ENCODE data around the gene KIAA0753. TPM values are rescaled to one million over a fixed set of nuclear protein-coding genes. Genes with fewer than 3 reads are reported as not detected.

KIAA0753 gene
- total RNA-seq, 2 experiments from 2014 or later = 20.8 to 29.8 TPM

- H3K9me3 ChIP-seq (ENCODE audit: low read length) = no peaks in the 10 kb centered on the region
- BruUV-seq (replicated peaks) = no TSS peak
Measured at GRCh38 chr17:6651919-6652452, 11.5 kb upstream of the KIAA0753 start.

GRCh38 chr17:6651354-6651918 lies 10.9 kb upstream of the KIAA0753 start, which contains the start of the genes C17orf100 and MED31:
Gene C17orf100 (plus strand): TSS chr17:6651762. CDS start chr17:6651914, 152 bp downstream.
Gene MED31 (minus strand): TSS chr17:6651605. CDS start chr17:6651528, 77 bp downstream.
- Histone ChIP-seq H3K9me2 (ENCODE audit: insufficient read depth, low read length) (no peaks in the 10 kb centered on the region), H3K4me2 (ENCODE audit: low read length) (peak within 1 kb of the TSS; percentile 91), H3K27ac (ENCODE audit: low read depth, low read length, poor library complexity, severe bottlenecking) (peak within 1 kb of the TSS; percentile 90), H3K4me1 (ENCODE audit: insufficient read depth, low read length, poor library complexity, severe bottlenecking) (peaks cover 50% of the 10 kb centered on the region), H3K9me3 (ENCODE audit: low read length) (no peaks in the 10 kb centered on the region), H2AFZ (ENCODE audit: low read length) (peak within 1 kb of the TSS; percentile 18; the same call in 1 of the 2 replicates), H3K4me3 (ENCODE audit: low read depth, low read length, poor library complexity, severe bottlenecking) (peak within 1 kb of the TSS; percentile 91), H4K20me1 (ENCODE audit: insufficient read depth, low read length) (peaks cover 7% of the 10 kb centered on the region; the same call in 1 of the 2 replicates), H3K36me3 (ENCODE audit: insufficient read depth, low read length) (peaks cover 26% of the 10 kb centered on the region; the same call in 1 of the 2 replicates), H3K79me2 (ENCODE audit: insufficient read depth, low read depth, low read length) (peaks cover 35% of the 10 kb centered on the region)
- ChIA-PET CTCF (ENCODE audit: unreplicated experiment) (no interaction called here), POLR2A (interaction anchor here (2.2 kb wide), 1 partner anchor 10 kb away, joined by 6 read pairs; the partner anchor contains the start of gene TXNDC17)
- DNase-seq (ENCODE audit: low spot score) = peak; percentile 95
- intact Hi-C loops (cut with micrococcal nuclease; ENCODE audit: unreplicated experiment) = loop anchor here (1.0 kb wide), 1 partner anchor 11 kb away; the partner anchor contains the start of gene KIAA0753
- BruUV-seq (replicated peaks) = no TSS peak
- TF ChIP-seq CTCF (conservative IDR thresholded peaks at IDR 0.05; ENCODE audit: low read length) = no peak

More at GRCh38 chr17:6651919-6652452, 11.5 kb upstream of the KIAA0753 start:
- H3K79me2 ChIP-seq (ENCODE audit: insufficient read depth, low read depth, low read length) = peaks cover 35% of the 10 kb centered on the region
- H3K4me2 ChIP-seq (ENCODE audit: low read length) = peak overlapping the region; percentile 91
- peak; percentile 23 for DNase-seq (ENCODE audit: low spot score)
- intact Hi-C loops (cut with micrococcal nuclease; ENCODE audit: unreplicated experiment) = loop anchor here (1.0 kb wide), 1 partner anchor 12 kb away; the partner anchor contains the start of gene KIAA0753
- H4K20me1 ChIP-seq (ENCODE audit: insufficient read depth, low read length) = peaks cover 7% of the 10 kb centered on the region; the same call in 1 of the 2 replicates
- POLR2A ChIA-PET = interaction anchor here (2.2 kb wide), 1 partner anchor 10 kb away, joined by 6 read pairs; the partner anchor contains the start of gene TXNDC17
- CTCF ChIA-PET (ENCODE audit: unreplicated experiment) = no interaction called here
- peaks cover 50% of the 10 kb centered on the region for H3K4me1 ChIP-seq (ENCODE audit: insufficient read depth, low read length, poor library complexity, severe bottlenecking)
- peak overlapping the region; percentile 91 for H3K4me3 ChIP-seq (ENCODE audit: low read depth, low read length, poor library complexity, severe bottlenecking)
- H3K9me2 ChIP-seq (ENCODE audit: insufficient read depth, low read length) = no peaks in the 10 kb centered on the region
- no peak for TF ChIP-seq CTCF (conservative IDR thresholded peaks at IDR 0.05; ENCODE audit: low read length)
- TF ChIP-seq EZH2phosphoT487 (IDR thresholded peaks at IDR 0.05; ENCODE audit: borderline replicate concordance, low read depth, low read length) = no peak
- no peak overlapping the region for H3K27ac ChIP-seq (ENCODE audit: low read depth, low read length, poor library complexity, severe bottlenecking)
- peak overlapping the region; percentile 18; the same call in 1 of the 2 replicates for H2AFZ ChIP-seq (ENCODE audit: low read length)
- peaks cover 26% of the 10 kb centered on the region; the same call in 1 of the 2 replicates for H3K36me3 ChIP-seq (ENCODE audit: insufficient read depth, low read length)

Measured in OCI-LY7 (cell line).